Measurements from ENCODE around the gene CNIH2. TPM values are rescaled to one million over a fixed set of nuclear protein-coding genes. Genes with fewer than 3 reads are reported as not detected.

The CNIH2 gene
- total and polyA plus RNA-seq, 9 of the 15 experiments (the other 6 are each of a cell fraction or from before 2014, with no cell fraction given), result 0.26 to 0.89 (median 0.40) TPM; not detected in 4

- no peak for TF ChIP-seq SETDB1 (IDR thresholded peaks at IDR 0.05; ENCODE audit: low read length)
- TF ChIP-seq RHOXF2B (CRISPR knock-in tag; conservative IDR thresholded peaks at IDR 0.05), result no peak
- TF ChIP-seq TAF7 (tag; IDR thresholded peaks at IDR 0.05), result no peak
- TF ChIP-seq ZNF280B (CRISPR knock-in tag; IDR thresholded peaks at IDR 0.05), result no peak
- no peak for TF ChIP-seq MTA3 (IDR thresholded peaks at IDR 0.05; ENCODE audit: borderline replicate concordance)
- peak; percentile 16 for TF ChIP-seq NEUROD1 (IDR thresholded peaks at IDR 0.05; ENCODE audit: borderline replicate concordance, low read depth, low read length, partially characterized antibody)
- TF ChIP-seq POU5F1 (IDR thresholded peaks at IDR 0.05; ENCODE audit: borderline replicate concordance, low read depth, low read length, partially characterized antibody), result no peak
- peak; percentile 37 for TF ChIP-seq ZFX (CRISPR knock-in tag; IDR thresholded peaks at IDR 0.05)
- TF ChIP-seq MCM5 (IDR thresholded peaks at IDR 0.05; ENCODE audit: low read depth), result no peak
- TF ChIP-seq TAF1 (IDR thresholded peaks at IDR 0.05; ENCODE audit: control insufficient read depth, extremely low read depth, insufficient read depth, low read length, severe bottlenecking), result peak; percentile 50
- TF ChIP-seq ZC3H8 (IDR thresholded peaks at IDR 0.05), result no peak
- no peak for TF ChIP-seq MEF2A (IDR thresholded peaks at IDR 0.05; ENCODE audit: control insufficient read depth, low read depth, low read length)
- no peak for TF ChIP-seq HDAC2 (IDR thresholded peaks at IDR 0.05)
- TF ChIP-seq POLR2H (tag; IDR thresholded peaks at IDR 0.05; ENCODE audit: low read depth), result peak; percentile 78
- TF ChIP-seq ZNF384 (IDR thresholded peaks at IDR 0.05; ENCODE audit: low read depth, low read length), result no peak
- TF ChIP-seq CAMTA2 (CRISPR knock-in tag; conservative IDR thresholded peaks at IDR 0.05), result no peak
- no peak for TF ChIP-seq MYNN (IDR thresholded peaks at IDR 0.05)
- TF ChIP-seq MYNN (CRISPR knock-in tag; IDR thresholded peaks at IDR 0.05), result no peak
- peak in 1 of 2 experiments; percentile 51; a peak in 2 of 4 replicates for TF ChIP-seq MNT (conservative IDR thresholded peaks at IDR 0.05)
- TF ChIP-seq ZNF561 (CRISPR knock-in tag; conservative IDR thresholded peaks at IDR 0.05), result no peak
- TF ChIP-seq RB1 (IDR thresholded peaks at IDR 0.05; ENCODE audit: low read depth), result peak; percentile 62; the same call in 1 of the 2 replicates
- no peak for TF ChIP-seq HMG20A (CRISPR knock-in tag; conservative IDR thresholded peaks at IDR 0.05)
- no peak for TF ChIP-seq FOXM1 (IDR thresholded peaks at IDR 0.05; ENCODE audit: low read depth)
- TF ChIP-seq FOXM1 (CRISPR knock-in tag; IDR thresholded peaks at IDR 0.05; ENCODE audit: low read depth), result no peak
- no peak for TF ChIP-seq ZBTB8A (IDR thresholded peaks at IDR 0.05; ENCODE audit: partially characterized antibody)
- no peak for TF ChIP-seq PML (IDR thresholded peaks at IDR 0.05; ENCODE audit: low read length)
- no peak for TF ChIP-seq RFX1 (IDR thresholded peaks at IDR 0.05)
- no peak for TF ChIP-seq KLF10 (CRISPR knock-in tag; IDR thresholded peaks at IDR 0.05)
- TF ChIP-seq ELF1 (tag; IDR thresholded peaks at IDR 0.05), result peak; percentile 89
- TF ChIP-seq ARNT (IDR thresholded peaks at IDR 0.05), result no peak
These were observed 9.6 kb upstream of the CNIH2 start, which contains the start of gene RAB1B (continued) for GRCh38 chr11:66268244-66268951.

All from K562 (cell line).